Prostate gland (tissue), 2 donors: ENCODE results near the gene ETNK1. TPM values are rescaled to one million over a fixed set of nuclear protein-coding genes. Genes with fewer than 3 reads are reported as not detected.

ENCODE experiments used
- DNase-seq: peaks from one replicate; pipeline ENCODE4 v3.0.0-alpha.2; 2019; ENCODE audit warnings: low spot score
- H3K27ac ChIP-seq, 2 donors: fragments of 200-600 bp; sonication (generic); 2 replicates each; pipeline ENCODE4 v1.5.1; 2017 to 2019
- H3K27me3 ChIP-seq: fragments of 200-600 bp; sonication (generic); replicated peaks from 2 replicates; pipeline ENCODE4 v1.5.1; 2019; ENCODE audit not compliant: insufficient read depth
- H3K36me3 ChIP-seq, 2 donors: fragments of 200-600 bp; sonication (generic); 1 replicate in 1 of 2; 2 replicates in 1 of 2; pipeline versions ENCODE4 v1.5.1 to v1.8.1; 2017 to 2019
- H3K4me1 ChIP-seq: fragments of 200-600 bp; sonication (generic); replicated peaks from 2 replicates; pipeline ENCODE4 v1.5.1; 2019
- H3K4me3 ChIP-seq, 2 donors: fragments of 200-600 bp; sonication (generic); 2 replicates each; pipeline ENCODE4 v1.5.1; 2017 to 2019
- H3K9me3 ChIP-seq: fragments of 200-600 bp; sonication (generic); 2 replicates; pipeline ENCODE4 v1.5.1; 2017
- POLR2A ChIP-seq: fragments of 450-650 bp; IDR thresholded peaks from one replicate; pipeline ENCODE4 v1.6.1; 2016; ENCODE audit warnings: antibody characterized with exemption, mild to moderate bottlenecking
- POLR2AphosphoS5 ChIP-seq: sonication (generic); formaldehyde crosslinking; IDR thresholded peaks from one replicate; pipeline ENCODE4 v1.6.1; 2017; ENCODE audit warnings: antibody characterized with exemption
- WGBS: methylation state at CpG from one replicate; pipeline ENCODE4 v1.1.5; 2018; 5-methylcytosine and 5-hydroxymethylcytosine counted together
- intact Hi-C: fragments of 100-400 bp; cut with DNase I; formaldehyde crosslinking; loops from one replicate; pipeline ENCODE4 v1.14.2; 2022
- total RNA-seq, 2 donors: library from RNA; depleted of rRNA; stranded (reverse); fragments of >200 nt; gene quantifications; one replicate each; pipeline ENCODE4 v1.1.0, GENCODE V29; 2016
- TF ChIP-seq, protein P1 (sequence below), 4 experiments: fragments of 200-600 bp in 2 of 4; fragments of 450-650 bp in 2 of 4; sonication (generic) in 2 of 4; IDR thresholded peaks; 1 replicate in 3 of 4; 2 replicates in 1 of 4; pipeline ENCODE4 v1.5.1; 2016 to 2019; ENCODE audit warnings: antibody characterized with exemption in 4 of 4, mild to moderate bottlenecking in 2 of 4, moderate library complexity in 2 of 4

ETNK1 gene
- total RNA-seq, 2 donors from 2014 or later: 48.0 to 64.2 TPM

DNA sequence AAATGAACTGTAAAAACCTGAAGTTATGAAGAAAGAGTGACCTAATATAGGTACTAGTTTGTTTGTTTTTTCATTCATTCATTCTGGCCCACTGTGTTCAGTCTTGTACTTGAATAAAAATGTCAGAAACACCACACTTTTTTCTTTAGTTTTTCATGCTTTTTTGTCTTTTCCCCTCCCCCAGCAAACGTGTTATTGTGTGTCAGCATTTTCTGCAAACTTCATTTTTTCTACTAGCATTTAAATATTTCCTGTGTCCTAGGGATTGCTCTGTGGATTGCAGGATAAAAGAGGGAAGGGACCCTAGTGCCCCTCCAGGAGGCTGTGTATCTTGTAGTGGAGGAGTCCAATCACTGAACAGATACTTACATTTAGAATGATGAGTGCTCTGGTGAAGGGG is 42.2 kb downstream of the ETNK1 start:
- Histone ChIP-seq H3K4me1 (no peaks in the 10 kb centered on the region), H3K27ac (no peak overlapping the region), H3K4me3 (no peak overlapping the region), H3K9me3 (no peaks in the 10 kb centered on the region), H3K36me3 (no peaks in the 10 kb centered on the region), H3K27me3 (no peaks in the 10 kb centered on the region)
- intact Hi-C loops: no loop called here
- WGBS: 50% methylated on average over 1 of the region's 1 CpG
- TF ChIP-seq, protein P1, sequence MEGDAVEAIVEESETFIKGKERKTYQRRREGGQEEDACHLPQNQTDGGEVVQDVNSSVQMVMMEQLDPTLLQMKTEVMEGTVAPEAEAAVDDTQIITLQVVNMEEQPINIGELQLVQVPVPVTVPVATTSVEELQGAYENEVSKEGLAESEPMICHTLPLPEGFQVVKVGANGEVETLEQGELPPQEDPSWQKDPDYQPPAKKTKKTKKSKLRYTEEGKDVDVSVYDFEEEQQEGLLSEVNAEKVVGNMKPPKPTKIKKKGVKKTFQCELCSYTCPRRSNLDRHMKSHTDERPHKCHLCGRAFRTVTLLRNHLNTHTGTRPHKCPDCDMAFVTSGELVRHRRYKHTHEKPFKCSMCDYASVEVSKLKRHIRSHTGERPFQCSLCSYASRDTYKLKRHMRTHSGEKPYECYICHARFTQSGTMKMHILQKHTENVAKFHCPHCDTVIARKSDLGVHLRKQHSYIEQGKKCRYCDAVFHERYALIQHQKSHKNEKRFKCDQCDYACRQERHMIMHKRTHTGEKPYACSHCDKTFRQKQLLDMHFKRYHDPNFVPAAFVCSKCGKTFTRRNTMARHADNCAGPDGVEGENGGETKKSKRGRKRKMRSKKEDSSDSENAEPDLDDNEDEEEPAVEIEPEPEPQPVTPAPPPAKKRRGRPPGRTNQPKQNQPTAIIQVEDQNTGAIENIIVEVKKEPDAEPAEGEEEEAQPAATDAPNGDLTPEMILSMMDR (IDR thresholded peaks at IDR 0.05): no peak
- TF ChIP-seq POLR2A: no peak
- no peak for TF ChIP-seq POLR2AphosphoS5
- no peak for DNase-seq

DNA sequence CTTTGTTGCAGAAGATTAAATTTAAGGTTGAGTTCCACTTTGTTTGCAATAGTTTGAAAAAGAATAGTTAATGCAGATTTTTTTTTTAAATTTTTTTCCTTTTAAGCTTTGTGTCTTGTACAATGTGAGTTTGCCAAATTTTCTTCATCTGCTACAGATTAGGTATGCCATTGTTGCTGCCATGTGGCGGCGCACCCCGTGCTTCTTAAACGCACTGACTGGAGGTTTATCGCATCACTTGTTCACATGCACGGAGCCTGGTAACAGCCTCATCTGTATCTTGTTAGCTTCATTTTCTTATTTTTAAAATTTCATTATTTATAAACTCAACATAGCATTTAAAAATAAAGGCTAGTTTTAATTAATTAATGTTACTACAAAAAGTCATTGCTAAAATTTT is 43.5 kb downstream of the ETNK1 start:
- DNase-seq: no peak
- Histone ChIP-seq H3K9me3 (no peaks in the 10 kb centered on the region), H3K36me3 (no peaks in the 10 kb centered on the region), H3K4me3 (no peak overlapping the region), H3K27ac (no peak overlapping the region), H3K27me3 (no peaks in the 10 kb centered on the region), H3K4me1 (no peaks in the 10 kb centered on the region)
- intact Hi-C loops: no loop called here
- TF ChIP-seq POLR2AphosphoS5 (no peak), POLR2A (no peak)
- TF ChIP-seq, protein P1 (IDR thresholded peaks at IDR 0.05): no peak
- WGBS: 98% methylated on average over 6 of the region's 6 CpGs

DNA sequence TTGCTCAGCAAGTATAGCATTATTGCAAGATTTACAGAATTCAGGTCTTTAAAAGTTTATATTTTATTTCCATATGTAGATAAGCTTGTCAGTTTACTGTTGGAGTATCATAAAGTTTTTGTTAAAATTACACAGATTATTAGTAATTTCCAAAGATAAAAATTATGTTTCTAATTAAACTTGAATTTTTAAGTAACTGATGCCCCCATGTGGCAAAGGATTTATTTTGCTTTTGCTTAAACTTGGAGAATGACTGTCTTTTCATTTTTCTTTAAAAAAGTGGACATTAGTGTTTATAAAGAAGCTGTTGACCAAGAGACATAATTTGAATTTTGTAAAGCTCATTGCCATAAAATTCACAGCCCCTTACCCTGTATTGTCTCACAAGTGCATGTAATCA is 45.8 kb downstream of the ETNK1 start:
- H3K4me3 ChIP-seq: no peak overlapping the region
- no peaks in the 10 kb centered on the region for H3K27me3 ChIP-seq
- H3K27ac ChIP-seq: no peak overlapping the region
- TF ChIP-seq, protein P1 (IDR thresholded peaks at IDR 0.05): no peak
- TF ChIP-seq POLR2A (no peak), POLR2AphosphoS5 (no peak)
- intact Hi-C loops: no loop called here
- no peaks in the 10 kb centered on the region for H3K9me3 ChIP-seq
- H3K36me3 ChIP-seq: no peaks in the 10 kb centered on the region
- no peak for DNase-seq
- H3K4me1 ChIP-seq: no peaks in the 10 kb centered on the region

DNA sequence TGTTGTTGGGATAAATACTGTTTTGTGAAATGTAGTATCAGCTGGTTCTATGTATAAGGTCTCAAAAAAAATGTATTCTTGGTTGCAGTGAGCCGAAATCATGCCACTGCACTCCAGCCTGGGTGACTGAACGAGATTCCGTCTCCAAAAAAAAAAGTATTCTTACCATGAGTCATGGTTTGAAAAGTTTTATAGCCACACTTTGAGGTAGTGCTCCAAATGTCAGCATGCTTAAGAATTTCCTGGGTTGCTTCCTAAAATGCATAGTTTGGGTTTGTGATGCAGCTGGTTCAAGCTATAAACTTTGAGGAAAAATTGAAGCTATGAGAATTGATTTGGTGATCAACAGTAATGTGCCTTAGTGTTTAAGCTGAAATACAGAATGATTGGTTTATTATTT is 48.0 kb downstream of the ETNK1 start:
- no peaks in the 10 kb centered on the region for H3K4me1 ChIP-seq
- H3K27me3 ChIP-seq: no peaks in the 10 kb centered on the region
- H3K36me3 ChIP-seq: no peaks in the 10 kb centered on the region
- no peak for DNase-seq
- TF ChIP-seq POLR2AphosphoS5 (no peak), POLR2A (no peak)
- TF ChIP-seq, protein P1 (IDR thresholded peaks at IDR 0.05): no peak
- H3K27ac ChIP-seq: no peak overlapping the region
- no peak overlapping the region for H3K4me3 ChIP-seq
- intact Hi-C loops: no loop called here
- WGBS: 45% methylated on average over 3 of the region's 3 CpGs
- no peaks in the 10 kb centered on the region for H3K9me3 ChIP-seq

DNA sequence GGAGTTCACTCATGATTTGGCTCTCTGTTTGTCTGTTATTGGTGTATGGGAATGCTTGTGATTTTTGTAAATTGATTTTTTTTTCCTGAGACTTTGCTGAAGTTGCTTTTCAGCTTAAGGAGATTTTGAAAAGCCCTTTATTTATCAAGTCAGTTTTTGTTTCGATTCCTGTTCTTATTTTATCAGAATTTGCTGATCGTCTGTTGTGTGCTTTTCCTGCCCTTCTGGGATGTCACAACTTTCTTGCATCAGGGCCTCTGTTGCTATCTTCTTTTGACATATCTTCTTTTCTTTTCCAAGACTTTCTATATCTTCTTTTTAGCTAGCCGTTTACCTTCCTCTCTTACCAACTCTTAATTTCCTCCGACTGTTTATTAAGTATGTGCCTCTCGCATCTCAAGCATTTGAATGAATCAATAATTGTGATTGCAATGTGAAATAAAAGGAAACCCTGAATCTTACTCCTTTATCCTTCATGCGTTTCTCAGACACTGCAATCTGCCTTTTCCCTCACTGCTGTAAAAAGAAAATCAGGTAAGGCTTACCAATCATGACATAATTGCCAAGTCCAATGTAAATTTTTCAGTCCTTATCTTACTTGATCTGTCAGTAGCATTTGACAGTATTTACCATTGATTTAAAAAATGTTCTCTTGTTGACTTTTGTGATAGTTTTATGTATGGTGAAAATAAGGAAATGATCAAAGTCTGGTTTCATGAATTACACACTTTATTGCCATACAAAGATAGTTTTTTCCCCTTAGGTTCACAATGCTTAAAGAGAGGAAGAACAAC is 53.0 kb downstream of the ETNK1 start:
- no peaks in the 10 kb centered on the region for H3K36me3 ChIP-seq
- H3K27ac ChIP-seq: no peak overlapping the region
- no peak overlapping the region for H3K4me3 ChIP-seq
- no peak for DNase-seq
- no peaks in the 10 kb centered on the region for H3K9me3 ChIP-seq
- intact Hi-C loops: no loop called here
- no peaks in the 10 kb centered on the region for H3K27me3 ChIP-seq
- 79% methylated on average over 6 of the region's 6 CpGs for WGBS
- H3K4me1 ChIP-seq: no peaks in the 10 kb centered on the region
- TF ChIP-seq POLR2A (no peak), POLR2AphosphoS5 (no peak)
- TF ChIP-seq, protein P1 (IDR thresholded peaks at IDR 0.05): no peak
